Heart left ventricle (tissue), 13 donors: ENCODE results near the gene NXPE3.

Experiments
- POLR2A ChIP-seq, 2 donors: fragments of 450-650 bp; IDR thresholded peaks; one replicate each; pipeline ENCODE4 v1.6.1; 2017; ENCODE audit warnings: antibody characterized with exemption in 2 of 2, mild to moderate bottlenecking in 2 of 2, moderate library complexity in 2 of 2
- TF ChIP-seq, protein P1 (sequence below), 12 donors: fragments of 200-600 bp; sonication (generic) in 4 of 12; IDR thresholded peaks; one replicate each; pipeline versions ENCODE4 v1.5.0 to v1.8.0; 2018 to 2022; ENCODE audit warnings: antibody characterized with exemption in 12 of 12, mild to moderate bottlenecking in 5 of 12
- donor health status: ischemic (EF 13 %, LVEDD 7.1; RV severe dilation, severe dysfunction).
- donor health status: DM: no; HTN: yes; CAD: no.
- donor health status: DM: no; HTN: no; CAD: no.
- donor health status: ischemic (EF 25% LVEDD 6.9; RV normal size, moderate dysfunction).
- donor health status: ischemic (EF 25% LVEDD 5.7; RV mildly dilated, moderate dysfunction).
- donor health status: ischemic (EF 35%, LVEDD 5.7; RV mildly dilated, moderate dysfunction).
- donor health status: nonischemic (EF 11% LVEDD 7.7; RV severe dilation, severe dysfunction).
- donor health status: DM: yes; HTN: yes; CAD: no.
- donor health status: PGD.
- donor health status: ischemic (EF 29% LVEDD 5.4; RV normal size, mild dysfunction).
- donor health status: nonischemic (EF 23%, LVEDD 6.1; RV moderate dilation, normal function).

DNA sequence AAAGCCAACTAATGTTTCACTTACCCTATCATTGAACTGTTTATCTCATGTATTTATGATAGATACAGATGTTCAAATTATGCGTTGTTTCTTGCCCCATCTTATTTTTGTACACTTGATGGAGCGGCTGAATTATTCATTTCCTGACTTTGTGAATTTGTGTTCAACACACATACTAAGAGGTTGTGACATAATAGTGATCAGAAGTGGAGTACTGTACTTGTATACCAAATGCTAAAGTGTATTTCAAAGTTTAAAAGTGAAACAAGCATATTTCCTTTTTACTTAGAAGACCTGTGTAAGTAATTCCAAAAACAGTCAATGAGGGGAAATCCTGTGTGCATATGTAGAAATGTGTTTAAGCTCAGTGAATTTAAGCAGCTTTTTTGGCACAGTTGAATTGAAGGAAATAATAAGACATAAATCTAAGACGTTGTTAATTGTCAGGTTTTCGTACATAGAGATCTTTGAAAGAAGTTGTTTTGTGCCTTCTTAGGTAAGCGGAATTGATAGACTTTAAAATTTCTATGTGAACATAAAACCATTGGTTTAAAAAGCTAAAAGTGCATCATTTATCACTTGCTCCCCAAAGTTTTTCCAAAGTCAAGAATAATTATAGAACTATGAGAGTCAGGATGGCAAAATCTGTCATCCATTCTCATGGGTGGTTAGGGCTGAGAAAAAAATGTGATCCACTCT lies 72.2 kb downstream of the NXPE3 start:
- TF ChIP-seq, protein P1, sequence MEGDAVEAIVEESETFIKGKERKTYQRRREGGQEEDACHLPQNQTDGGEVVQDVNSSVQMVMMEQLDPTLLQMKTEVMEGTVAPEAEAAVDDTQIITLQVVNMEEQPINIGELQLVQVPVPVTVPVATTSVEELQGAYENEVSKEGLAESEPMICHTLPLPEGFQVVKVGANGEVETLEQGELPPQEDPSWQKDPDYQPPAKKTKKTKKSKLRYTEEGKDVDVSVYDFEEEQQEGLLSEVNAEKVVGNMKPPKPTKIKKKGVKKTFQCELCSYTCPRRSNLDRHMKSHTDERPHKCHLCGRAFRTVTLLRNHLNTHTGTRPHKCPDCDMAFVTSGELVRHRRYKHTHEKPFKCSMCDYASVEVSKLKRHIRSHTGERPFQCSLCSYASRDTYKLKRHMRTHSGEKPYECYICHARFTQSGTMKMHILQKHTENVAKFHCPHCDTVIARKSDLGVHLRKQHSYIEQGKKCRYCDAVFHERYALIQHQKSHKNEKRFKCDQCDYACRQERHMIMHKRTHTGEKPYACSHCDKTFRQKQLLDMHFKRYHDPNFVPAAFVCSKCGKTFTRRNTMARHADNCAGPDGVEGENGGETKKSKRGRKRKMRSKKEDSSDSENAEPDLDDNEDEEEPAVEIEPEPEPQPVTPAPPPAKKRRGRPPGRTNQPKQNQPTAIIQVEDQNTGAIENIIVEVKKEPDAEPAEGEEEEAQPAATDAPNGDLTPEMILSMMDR (IDR thresholded peaks at IDR 0.05), result no peak
- no peak for TF ChIP-seq POLR2A (IDR thresholded peaks at IDR 0.05)
